Activated naive CD4-positive, alpha-beta T cell treated with anti-CD3 and anti-CD28 coated beads, Interleukin-2, amount 50 U/mL, for 24 hours (primary cell): ENCODE measurements around the gene FGA.
"Not testable (repeated sequence)": the region's sequence is repeated elsewhere in the genome, so short reads cannot be mapped to it uniquely, and the experiment has no call there.

ENCODE experiments used
- H3K27ac Mint-ChIP-seq: one replicate; pipeline ENCODE4 v1.8.0; 2021; ENCODE audit warnings: mild to moderate bottlenecking, mixed read lengths
- H3K27me3 Mint-ChIP-seq: one replicate; pipeline ENCODE4 v1.8.0; 2021; ENCODE audit warnings: mixed read lengths
- H3K36me3 Mint-ChIP-seq: one replicate; pipeline ENCODE4 v1.8.0; 2021; ENCODE audit warnings: mixed read lengths
- H3K4me1 Mint-ChIP-seq: one replicate; pipeline ENCODE4 v1.8.0; 2021; ENCODE audit warnings: mixed read lengths
- H3K4me3 Mint-ChIP-seq: one replicate; pipeline ENCODE4 v1.8.0; 2021; ENCODE audit warnings: mild to moderate bottlenecking, mixed read lengths
- H3K9me3 Mint-ChIP-seq: one replicate; pipeline ENCODE4 v1.8.0; 2021; ENCODE audit warnings: mixed read lengths

The FGA gene

GRCh38 chr4:154612472-154613414 lies 22.2 kb upstream of the FGA start, which contains the start of gene FGG:
Gene FGG (minus strand): TSS chr4:154612656. CDS start chr4:154612609, 47 bp downstream.
- no peak within 1 kb of the TSS for H3K4me3 Mint-ChIP-seq
- H3K27ac Mint-ChIP-seq, result no peak within 1 kb of the TSS
- H3K36me3 Mint-ChIP-seq, result no peaks in the 10 kb centered on the region
- peaks cover 8% of the 10 kb centered on the region for H3K27me3 Mint-ChIP-seq
- peaks cover 4% of the 10 kb centered on the region for H3K4me1 Mint-ChIP-seq
- no peaks in the 10 kb centered on the region for H3K9me3 Mint-ChIP-seq

- Mint-ChIP-seq H3K36me3 (no peaks in the 10 kb centered on the region), H3K27me3 (peaks cover 13% of the 10 kb centered on the region), H3K4me3 (no peak overlapping the region), H3K27ac (no peak overlapping the region), H3K9me3 (no peaks in the 10 kb centered on the region), H3K4me1 (peaks cover 2% of the 10 kb centered on the region)
Observed at GRCh38 chr4:154611833-154612232, 21.3 kb upstream of the FGA start.

- Mint-ChIP-seq H3K4me1 (no peaks in the 10 kb centered on the region), H3K27me3 (peaks cover 13% of the 10 kb centered on the region), H3K4me3 (no peak overlapping the region), H3K27ac (no peak overlapping the region), H3K36me3 (no peaks in the 10 kb centered on the region), H3K9me3 (no peaks in the 10 kb centered on the region)
Observed at GRCh38 chr4:154610582-154610981, 20.0 kb upstream of the FGA start.

- Mint-ChIP-seq H3K36me3 (no peaks in the 10 kb centered on the region), H3K4me1 (no peaks in the 10 kb centered on the region), H3K27me3 (peaks cover 15% of the 10 kb centered on the region), H3K4me3 (no peak overlapping the region), H3K9me3 (no peaks in the 10 kb centered on the region), H3K27ac (no peak overlapping the region)
Observed at GRCh38 chr4:154609532-154609931, 19.0 kb upstream of the FGA start.

- Mint-ChIP-seq H3K4me3 (no peak overlapping the region), H3K9me3 (no peaks in the 10 kb centered on the region), H3K4me1 (no peaks in the 10 kb centered on the region), H3K27ac (no peak overlapping the region), H3K27me3 (peaks cover 15% of the 10 kb centered on the region), H3K36me3 (no peaks in the 10 kb centered on the region)
Observed at GRCh38 chr4:154608361-154609252, 18.1 kb upstream of the FGA start.

GRCh38 chr4:154606728-154607723 lies 16.5 kb upstream of the FGA start:
- Mint-ChIP-seq H3K27ac (no peak overlapping the region), H3K4me1 (no peaks in the 10 kb centered on the region), H3K4me3 (no peak overlapping the region), H3K9me3 (no peaks in the 10 kb centered on the region), H3K36me3 (no peaks in the 10 kb centered on the region), H3K27me3 (peaks cover 19% of the 10 kb centered on the region)

- H3K27ac Mint-ChIP-seq, result no peak overlapping the region
- H3K9me3 Mint-ChIP-seq, result no peaks in the 10 kb centered on the region
- H3K4me3 Mint-ChIP-seq, result no peak overlapping the region
- H3K4me1 Mint-ChIP-seq, result no peaks in the 10 kb centered on the region
- H3K27me3 Mint-ChIP-seq, result peaks cover 24% of the 10 kb centered on the region
- no peaks in the 10 kb centered on the region for H3K36me3 Mint-ChIP-seq
Observed at GRCh38 chr4:154604696-154605200, 14.2 kb upstream of the FGA start.

- no peak overlapping the region for H3K27ac Mint-ChIP-seq
- H3K4me3 Mint-ChIP-seq, result no peak overlapping the region
- no peaks in the 10 kb centered on the region for H3K4me1 Mint-ChIP-seq
- H3K36me3 Mint-ChIP-seq, result no peaks in the 10 kb centered on the region
- H3K9me3 Mint-ChIP-seq, result no peaks in the 10 kb centered on the region
- peaks cover 19% of the 10 kb centered on the region for H3K27me3 Mint-ChIP-seq
Observed at GRCh38 chr4:154603033-154603943, 12.7 kb upstream of the FGA start.

GRCh38 chr4:154602404-154603020 lies 12.0 kb upstream of the FGA start:
- no peak overlapping the region for H3K27ac Mint-ChIP-seq
- H3K36me3 Mint-ChIP-seq, result no peaks in the 10 kb centered on the region
- no peaks in the 10 kb centered on the region for H3K4me1 Mint-ChIP-seq
- H3K4me3 Mint-ChIP-seq, result no peak overlapping the region
- H3K9me3 Mint-ChIP-seq, result no peaks in the 10 kb centered on the region
- peaks cover 19% of the 10 kb centered on the region for H3K27me3 Mint-ChIP-seq

GRCh38 chr4:154597798-154598774 lies 7.5 kb upstream of the FGA start:
- peaks cover 19% of the 10 kb centered on the region for H3K27me3 Mint-ChIP-seq

GRCh38 chr4:154597281-154597680 lies 6.7 kb upstream of the FGA start:
- H3K27ac Mint-ChIP-seq, result not testable (repeated sequence)
- H3K27me3 Mint-ChIP-seq, result peaks cover 17% of the 10 kb centered on the region

More at GRCh38 chr4:154597798-154598774, 7.5 kb upstream of the FGA start:
- Mint-ChIP-seq H3K4me1 (no peaks in the 10 kb centered on the region), H3K4me3 (no peak overlapping the region), H3K27ac (no peak overlapping the region), H3K9me3 (no peaks in the 10 kb centered on the region), H3K36me3 (no peaks in the 10 kb centered on the region)

GRCh38 chr4:154595807-154596206 lies 5.3 kb upstream of the FGA start:
- H3K27me3 Mint-ChIP-seq, result peaks cover 21% of the 10 kb centered on the region
- no peak overlapping the region for H3K4me3 Mint-ChIP-seq
- H3K9me3 Mint-ChIP-seq, result no peaks in the 10 kb centered on the region
- H3K27ac Mint-ChIP-seq, result no peak overlapping the region
- no peaks in the 10 kb centered on the region for H3K4me1 Mint-ChIP-seq
- H3K36me3 Mint-ChIP-seq, result no peaks in the 10 kb centered on the region

More at GRCh38 chr4:154597281-154597680, 6.7 kb upstream of the FGA start:
- H3K4me3 Mint-ChIP-seq, H3K4me1 Mint-ChIP-seq, H3K36me3 Mint-ChIP-seq, H3K9me3 Mint-ChIP-seq: not testable (repeated sequence)

- H3K27me3 Mint-ChIP-seq, result peaks cover 25% of the 10 kb centered on the region
- not testable (repeated sequence) for H3K36me3 Mint-ChIP-seq, H3K9me3 Mint-ChIP-seq, H3K4me1 Mint-ChIP-seq, H3K4me3 Mint-ChIP-seq, H3K27ac Mint-ChIP-seq
Observed at GRCh38 chr4:154594343-154594742, 3.8 kb upstream of the FGA start.
